ENCODE measurements around the gene SUV39H1. TPM values are rescaled to one million over a fixed set of nuclear protein-coding genes. Genes with fewer than 3 reads are reported as not detected.
"Not testable (repeated sequence)": the region's sequence is repeated elsewhere in the genome, so short reads cannot be mapped to it uniquely, and the experiment has no call there.

Gene SUV39H1
- total and polyA plus RNA-seq, 7 donors, result 1.8 to 8.5 (median 3.1) TPM

GRCh38 chrX:48688531-48689150, 7.9 kb upstream of the SUV39H1 start:
- TF ChIP-seq EP300 (IDR thresholded peaks at IDR 0.05) (no peak), POLR2AphosphoS5 (IDR thresholded peaks at IDR 0.05) (no peak), POLR2A (IDR thresholded peaks at IDR 0.05) (no peak), CTCF (IDR thresholded peaks at IDR 0.05) (no peak)
- Histone ChIP-seq H3K27ac (no peak overlapping the region), H3K27me3 (no peaks in the 10 kb centered on the region), H3K36me3 (no peaks in the 10 kb centered on the region), H3K4me1 (no peaks in the 10 kb centered on the region), H3K9me3 (no peaks in the 10 kb centered on the region), H3K4me3 (no peak overlapping the region)
- intact Hi-C loops (cut with DNase I), result no loop called here
- no peak for DNase-seq
- WGBS, 2 donors, result 45 to 67% methylated on average over 19 of the region's 19 CpGs

DNA sequence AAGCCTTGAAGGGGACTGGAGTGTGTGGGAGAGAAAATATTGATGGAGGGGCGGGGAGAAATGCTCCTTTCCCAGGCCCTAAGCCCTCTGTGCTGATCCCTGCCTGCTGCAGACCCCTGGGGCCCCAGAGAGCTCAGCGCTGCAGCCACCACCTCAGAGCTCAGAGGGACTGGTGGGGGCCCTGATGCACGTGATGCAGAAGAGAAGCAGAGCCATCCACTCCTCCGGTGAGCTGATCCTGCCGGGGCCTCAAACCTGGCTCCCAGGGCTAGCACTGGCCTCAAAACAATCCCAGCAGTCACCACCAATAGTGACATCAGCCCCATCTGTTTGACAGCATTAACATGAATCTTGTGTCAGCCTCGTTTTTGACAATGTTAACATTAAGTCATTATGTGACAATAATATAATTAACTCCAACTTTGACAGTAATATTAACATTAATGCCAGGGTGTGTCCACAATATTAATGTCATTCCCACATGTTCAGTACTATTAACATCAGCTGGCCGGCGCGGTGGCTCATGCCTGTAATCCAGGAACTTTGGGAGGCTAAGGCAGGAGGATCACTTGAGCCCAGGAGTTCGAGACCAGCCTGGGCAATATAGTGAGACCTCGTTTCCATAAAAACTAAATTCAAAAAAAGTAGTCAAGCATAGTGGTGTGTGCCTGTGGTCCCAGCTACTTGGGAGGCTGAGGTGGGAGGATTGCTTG, 7.2 kb upstream of the SUV39H1 start:
- no peaks in the 10 kb centered on the region for H3K4me1 ChIP-seq
- H3K27ac ChIP-seq, result no peak overlapping the region
- no peaks in the 10 kb centered on the region for H3K27me3 ChIP-seq
- TF ChIP-seq POLR2A (IDR thresholded peaks at IDR 0.05) (no peak), POLR2AphosphoS5 (IDR thresholded peaks at IDR 0.05) (no peak), CTCF (IDR thresholded peaks at IDR 0.05) (no peak), EP300 (IDR thresholded peaks at IDR 0.05) (no peak)
- intact Hi-C loops (cut with DNase I), result no loop called here
- 51 to 70% methylated on average over 11 of the region's 11 CpGs for WGBS, 2 donors
- no peaks in the 10 kb centered on the region for H3K36me3 ChIP-seq
- H3K4me3 ChIP-seq, result no peak overlapping the region
- H3K9me3 ChIP-seq, result no peaks in the 10 kb centered on the region
- DNase-seq, result no peak

- not testable (repeated sequence) for H3K27ac ChIP-seq, DNase-seq, H3K36me3 ChIP-seq, H3K27me3 ChIP-seq, H3K4me3 ChIP-seq, H3K9me3 ChIP-seq
- peaks cover 0 to 11% (median 6%) of the 10 kb centered on the region in 4 donors for H3K4me1 ChIP-seq
- 77 to 86% methylated on average over 5 of the region's 5 CpGs for WGBS, 2 donors
- intact Hi-C loops (cut with DNase I), result loop anchor here (10.0 kb wide), 1 partner anchor 263 kb away; the partner anchor contains the start of gene OTUD5
Observed at GRCh38 chrX:48691746-48692145, 4.8 kb upstream of the SUV39H1 start.

DNA sequence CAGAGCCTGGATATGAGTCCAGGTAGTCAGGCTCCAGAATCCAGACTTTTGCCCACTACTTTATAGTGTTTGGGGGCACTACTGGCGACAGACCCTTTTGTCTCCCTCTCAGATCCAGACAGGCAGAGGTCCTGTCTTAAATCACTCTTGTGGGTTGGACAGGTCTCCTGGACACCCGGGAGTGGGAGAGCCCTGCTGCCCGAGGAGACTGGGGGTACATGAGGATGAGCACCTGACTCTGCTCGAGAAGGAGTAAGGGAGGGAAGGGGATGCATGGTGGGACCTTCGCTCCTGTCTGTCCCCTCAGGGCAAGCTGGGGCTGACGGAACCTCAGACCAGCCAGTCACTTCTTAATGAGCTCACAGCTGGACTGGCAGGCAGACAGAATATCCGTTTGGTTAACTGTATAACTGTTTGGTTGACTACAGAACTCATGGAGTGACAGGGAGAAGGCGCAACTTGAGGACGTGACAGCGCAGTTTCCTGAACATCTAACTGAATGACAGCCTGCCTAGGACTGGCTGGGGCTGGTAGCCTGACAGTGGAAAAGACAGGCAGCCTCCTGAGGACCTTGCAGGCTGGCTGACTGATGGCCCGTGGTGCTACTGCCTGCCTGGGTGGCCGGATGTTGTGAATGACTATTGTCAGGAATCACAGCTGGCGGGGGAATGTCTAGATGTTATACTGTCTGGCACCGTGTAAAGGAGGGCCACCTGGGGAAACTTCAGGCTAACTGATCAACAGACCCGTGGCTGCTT, 1.6 kb upstream of the SUV39H1 start:
- Histone ChIP-seq H3K36me3 (peaks cover 0 to 5% (median 0%) of the 10 kb centered on the region in 4 donors), H3K4me3 (no peak overlapping the region), H3K27ac (peak overlapping the region in 1 of 4 donors; percentile 89), H3K9me3 (no peaks in the 10 kb centered on the region), H3K27me3 (no peaks in the 10 kb centered on the region), H3K4me1 (peaks cover 0 to 14% (median 12%) of the 10 kb centered on the region in 4 donors)
- TF ChIP-seq CTCF (IDR thresholded peaks at IDR 0.05) (no peak), POLR2AphosphoS5 (IDR thresholded peaks at IDR 0.05) (no peak), POLR2A (IDR thresholded peaks at IDR 0.05) (no peak), EP300 (IDR thresholded peaks at IDR 0.05) (no peak)
- DNase-seq, result no peak
- 38 to 46% methylated on average over 15 of the region's 15 CpGs for WGBS, 2 donors
- intact Hi-C loops (cut with DNase I), result loop anchor here (5.0 to 10.0 kb wide), 2 partner anchors 107 to 260 kb away; partner anchors contain the start of genes HDAC6 and OTUD5

- Histone ChIP-seq H3K4me1 (peaks cover 0 to 14% (median 12%) of the 10 kb centered on the region in 4 donors), H3K4me3 (peak overlapping the region in 3 of 4 donors; percentile 68 to 74 (median 71)), H3K27me3 (no peaks in the 10 kb centered on the region), H3K27ac (peak overlapping the region; percentile 82 to 89 (median 88)), H3K36me3 (peaks cover 0 to 5% (median 0%) of the 10 kb centered on the region in 4 donors), H3K9me3 (no peaks in the 10 kb centered on the region)
- 19 to 47% methylated on average over 14 of the region's 14 CpGs for WGBS, 2 donors
- no peak for DNase-seq
- intact Hi-C loops (cut with DNase I), result loop anchor here (5.0 to 10.0 kb wide), 2 partner anchors 107 to 259 kb away; partner anchors contain the start of genes HDAC6 and OTUD5
- TF ChIP-seq CTCF (IDR thresholded peaks at IDR 0.05), result no peak
- no peak for TF ChIP-seq POLR2A (IDR thresholded peaks at IDR 0.05)
- TF ChIP-seq EP300 (IDR thresholded peaks at IDR 0.05), result no peak
- TF ChIP-seq POLR2AphosphoS5 (IDR thresholded peaks at IDR 0.05), result no peak
Observed at GRCh38 chrX:48695534-48695896, 1.0 kb upstream of the SUV39H1 start.
